ENCODE data around the gene AGTRAP.
A peak's percentile ranks its signal among the peaks of the same experiment; 100 is the strongest.

The AGTRAP gene

DNA sequence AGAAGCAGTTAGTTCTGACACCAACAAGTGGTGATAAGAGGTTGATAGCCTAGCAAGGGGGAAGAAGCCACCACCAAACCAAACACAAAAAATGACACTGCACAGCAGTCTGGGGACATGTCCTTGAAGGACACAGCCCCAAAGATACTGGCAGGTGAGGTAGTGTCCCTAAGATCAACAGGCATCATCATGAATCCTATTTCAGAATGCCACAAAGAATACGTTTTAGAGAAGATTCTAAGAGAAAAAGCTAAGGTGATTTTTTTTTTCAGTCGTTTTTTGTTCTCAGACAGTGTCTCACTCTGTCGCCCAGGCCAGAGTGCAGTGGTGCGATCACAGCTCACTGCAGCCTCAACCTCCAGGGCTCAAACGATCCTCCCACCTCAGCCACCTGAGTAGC is 50.2 kb downstream of the AGTRAP start:
- no peak for DNase-seq

DNA sequence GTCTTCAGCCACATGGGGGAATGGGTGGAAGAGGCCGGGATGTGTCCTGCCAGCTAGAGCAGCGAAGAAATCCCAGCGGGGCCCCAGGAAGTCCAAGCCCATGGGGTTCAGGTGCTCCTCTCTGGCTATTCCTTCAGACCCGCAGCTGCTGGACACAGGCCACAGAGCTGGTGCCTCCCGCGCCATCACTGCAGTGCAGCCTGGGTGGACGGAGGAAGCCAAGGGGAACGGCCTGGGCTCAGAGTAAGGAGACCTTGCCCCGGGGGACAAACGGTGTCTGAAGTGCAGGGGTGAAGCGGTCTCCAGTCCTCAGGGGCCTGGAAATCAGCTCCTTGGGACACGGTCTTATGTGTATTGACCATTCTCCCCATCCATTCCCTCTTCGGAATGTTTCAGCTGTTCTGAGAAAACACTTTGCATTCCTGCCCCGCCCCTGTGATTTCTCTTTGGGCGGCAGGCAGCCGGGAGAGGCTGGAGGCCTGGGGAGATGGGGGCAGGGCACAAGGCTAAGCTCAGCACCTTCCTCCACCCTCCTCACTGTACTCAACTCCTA is 51.4 kb downstream of the AGTRAP start:
- peak; percentile 57 for DNase-seq

DNA sequence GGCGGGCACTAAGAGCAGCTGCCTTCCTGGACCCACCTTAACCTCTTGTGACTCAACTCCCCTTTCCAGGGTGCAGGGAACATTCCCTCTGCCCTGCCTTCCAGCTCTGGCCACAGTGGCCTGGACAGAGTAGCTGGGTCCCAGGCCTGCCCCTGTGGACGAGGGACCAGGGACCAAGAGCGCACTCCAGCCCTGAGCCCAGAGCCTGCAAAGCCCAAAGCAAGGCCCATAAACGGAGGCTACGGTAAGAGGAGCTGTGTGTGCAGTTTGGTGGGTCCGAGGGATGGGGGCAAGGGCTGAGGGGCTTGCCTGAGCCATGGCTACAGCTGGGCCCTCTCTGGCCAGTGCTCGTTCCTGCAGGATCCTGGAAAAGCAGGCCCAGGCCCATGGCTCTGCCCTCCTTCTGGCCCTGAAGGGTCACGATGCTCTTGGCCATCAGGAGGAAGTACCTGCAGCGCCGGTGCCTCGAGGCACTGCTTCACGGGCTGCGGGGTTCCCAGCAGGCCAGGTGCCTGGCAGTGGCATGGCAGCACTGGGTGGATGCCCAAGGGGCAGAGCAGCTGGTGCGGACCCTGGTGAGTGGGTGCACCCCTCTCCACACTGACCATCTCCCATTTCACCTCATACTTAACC is 52.0 kb downstream of the AGTRAP start:
- DNase-seq = no peak

DNA sequence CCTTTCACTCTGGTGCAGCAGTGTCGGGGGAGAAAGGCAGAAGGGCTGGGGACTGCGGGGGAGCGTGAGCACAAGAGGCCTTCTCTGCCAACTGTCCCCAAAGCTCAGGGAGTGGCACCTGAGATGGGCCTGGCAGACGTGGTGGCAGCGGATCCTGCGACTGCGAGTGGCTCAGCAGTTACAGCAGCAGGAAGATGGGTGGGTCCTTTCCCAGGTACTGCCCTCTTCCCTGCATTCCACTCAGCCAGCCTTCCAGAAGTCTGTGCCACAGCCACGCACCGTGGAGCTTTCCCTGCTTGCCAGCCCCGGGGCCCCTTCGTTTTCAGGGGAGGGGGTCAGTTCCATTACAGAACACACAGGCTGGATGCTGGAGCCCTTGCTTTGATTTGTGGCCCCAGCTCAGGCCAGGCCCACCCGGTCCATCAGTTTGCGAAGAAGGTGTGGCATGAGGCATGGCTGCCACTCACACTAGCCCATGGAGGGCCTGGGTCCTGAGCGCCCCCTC is 52.7 kb downstream of the AGTRAP start:
- no peak for DNase-seq

DNA sequence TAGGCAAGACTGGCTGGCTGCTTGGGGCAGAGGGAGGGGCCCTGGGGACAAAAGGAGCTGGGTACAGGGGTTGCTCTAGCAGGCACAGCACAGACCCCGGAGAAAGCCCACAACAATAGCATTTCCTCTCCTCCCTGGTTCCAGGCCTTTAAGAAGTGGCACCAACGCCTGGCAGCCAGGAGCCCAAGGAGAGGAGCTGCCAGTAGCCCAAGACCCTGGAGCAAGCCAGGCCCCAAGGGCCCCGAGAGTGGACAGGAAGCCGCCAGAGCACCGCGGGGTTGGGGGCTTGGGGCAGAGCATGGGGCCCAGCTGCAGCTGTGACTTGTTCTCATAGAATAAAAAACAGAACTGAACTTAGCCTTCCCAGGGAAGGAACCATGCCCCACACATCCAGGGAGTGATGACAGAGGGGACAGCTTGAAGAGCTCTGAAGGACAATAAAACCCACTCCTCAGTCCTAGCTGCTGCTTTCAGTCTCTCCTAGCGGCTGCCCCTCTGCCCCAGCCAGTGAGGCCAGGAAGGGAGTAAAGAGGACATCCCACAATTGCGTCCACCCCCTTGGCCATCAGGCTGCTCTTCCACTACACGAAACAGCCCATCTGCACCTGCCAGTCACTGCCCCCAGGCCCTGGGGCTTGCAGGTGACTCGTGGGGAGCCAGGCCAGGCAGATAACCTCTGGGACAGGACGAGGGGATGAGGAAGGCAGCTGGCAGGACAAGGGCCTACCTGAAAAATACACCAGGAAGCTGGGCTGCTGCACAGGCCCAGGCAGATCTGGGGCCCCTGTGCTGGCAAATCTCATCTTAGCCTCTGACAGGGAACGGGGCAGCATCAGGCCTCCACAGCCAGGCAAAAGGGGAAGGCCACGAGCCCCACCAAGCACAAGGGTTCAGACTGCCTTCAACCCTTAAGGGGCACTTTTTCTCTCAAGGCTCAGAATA is 53.5 kb downstream of the AGTRAP start:
- DNase-seq = no peak

DNA sequence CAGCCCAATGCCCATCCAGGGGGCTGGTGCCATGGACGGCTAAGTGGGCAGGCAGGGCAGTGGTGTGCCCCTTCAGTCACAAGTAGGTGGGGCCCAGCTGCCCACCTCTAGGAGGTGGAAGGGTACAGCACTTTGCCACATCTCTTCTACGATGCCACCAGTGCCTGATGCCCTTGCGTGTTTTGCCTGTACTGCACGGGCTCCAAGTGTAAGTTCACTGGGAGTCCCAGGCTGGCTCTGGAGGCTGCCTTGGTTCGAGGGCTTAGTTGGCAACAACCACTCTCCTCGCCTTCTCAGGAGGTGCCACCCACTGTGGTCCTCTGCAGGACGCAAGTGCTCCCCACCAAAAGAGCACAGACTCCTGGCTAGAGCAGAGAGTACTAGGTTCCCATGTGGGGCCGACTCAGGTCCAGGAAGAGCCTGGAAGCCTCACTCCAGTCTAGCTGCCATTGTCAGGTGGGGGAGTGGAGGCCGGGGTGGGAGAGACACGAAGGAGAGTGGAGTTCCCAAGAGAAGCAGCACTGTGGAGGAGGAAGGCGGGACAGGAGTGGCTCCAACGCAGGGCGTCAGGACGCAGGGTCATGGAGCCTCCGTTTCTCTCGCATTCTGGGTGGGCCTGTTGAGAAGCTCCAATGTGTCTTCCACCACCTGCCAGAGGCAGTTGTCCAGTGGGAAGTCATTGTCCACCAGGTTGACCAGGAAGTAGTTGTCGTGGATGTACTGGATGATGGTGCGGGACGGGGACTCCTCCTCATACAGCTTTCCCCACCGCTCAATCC is 54.4 kb downstream of the AGTRAP start:
- no peak for DNase-seq

DNA sequence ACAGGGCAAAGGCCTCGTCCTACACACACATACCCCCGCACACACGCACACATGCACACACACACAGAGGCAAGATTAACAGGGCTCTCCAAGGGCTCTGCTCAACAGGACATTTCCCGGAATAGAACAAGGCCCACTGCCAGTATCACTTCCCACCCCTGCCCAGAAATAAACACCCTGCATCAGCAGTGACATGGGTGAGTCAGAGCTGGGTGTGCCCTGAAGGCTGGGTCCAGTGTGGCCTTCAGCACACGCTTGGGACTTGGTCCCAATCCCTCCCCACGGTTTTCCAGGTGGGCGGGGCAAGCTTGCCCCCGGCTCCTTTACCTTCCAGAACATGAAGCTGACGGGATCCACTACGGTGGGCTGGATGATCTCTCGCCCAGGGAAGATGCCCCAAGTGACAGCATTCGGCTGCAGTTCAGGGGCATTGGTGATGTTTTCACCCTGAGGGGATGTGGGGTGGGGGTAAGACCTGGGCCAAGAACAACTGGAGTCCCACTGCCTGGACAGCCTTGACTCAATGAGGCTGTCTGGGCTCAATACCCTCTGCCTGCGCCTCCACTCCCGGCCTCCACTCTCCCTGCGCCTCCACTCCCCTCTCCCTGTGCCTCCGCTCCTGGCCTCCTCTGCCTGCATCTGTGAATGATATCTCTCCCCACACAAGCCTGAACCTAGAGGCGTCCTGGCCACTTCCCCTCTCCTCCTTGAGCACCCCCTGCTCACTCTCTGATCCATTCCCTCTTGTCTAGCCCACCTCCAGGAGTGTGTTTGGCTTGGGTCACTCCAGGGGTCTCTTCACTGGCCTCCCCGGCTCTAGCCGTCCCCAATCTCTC is 55.2 kb downstream of the AGTRAP start:
- DNase-seq = peak; percentile 52

DNA sequence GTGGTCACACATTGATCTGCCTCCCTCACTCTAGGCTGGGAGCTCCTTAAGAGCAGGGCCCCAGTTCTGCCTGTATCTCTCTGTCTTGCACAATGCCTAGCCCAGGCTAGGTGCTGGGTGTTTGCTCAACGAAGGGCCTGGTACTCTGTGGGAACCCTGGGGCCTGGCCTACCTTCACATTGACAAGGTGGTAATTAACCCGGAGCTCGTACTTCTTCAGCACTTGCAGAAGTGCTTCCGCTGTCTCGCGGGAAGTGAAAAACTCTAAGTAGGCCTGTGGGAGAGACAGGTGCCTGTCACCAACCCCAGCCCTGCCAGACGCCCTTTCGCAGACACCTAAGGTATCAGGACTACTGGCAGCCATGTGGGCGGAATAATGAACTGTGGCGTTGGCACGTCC is 56.2 kb downstream of the AGTRAP start:
- no peak for DNase-seq

DNA sequence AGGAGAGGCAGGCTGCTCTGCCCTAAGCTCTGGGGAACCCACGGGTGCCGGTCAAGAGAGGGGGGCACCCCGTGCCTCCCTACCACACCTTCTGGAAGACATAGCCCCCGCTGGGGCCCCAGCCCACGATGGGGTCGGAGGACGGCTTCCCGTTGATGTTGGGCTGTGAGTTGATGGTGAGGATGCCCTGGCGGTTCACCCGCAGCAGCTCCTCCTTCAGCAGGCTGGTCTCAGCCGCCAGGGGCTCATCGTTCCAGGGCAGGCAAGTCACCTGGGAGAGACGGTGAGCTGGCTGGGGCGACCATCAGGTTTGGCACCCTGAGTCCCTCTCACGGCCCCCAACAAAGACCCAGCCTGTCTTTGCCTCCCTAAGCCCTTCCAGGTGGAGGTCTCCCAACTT is 57.9 kb downstream of the AGTRAP start:
- no peak for DNase-seq

DNA sequence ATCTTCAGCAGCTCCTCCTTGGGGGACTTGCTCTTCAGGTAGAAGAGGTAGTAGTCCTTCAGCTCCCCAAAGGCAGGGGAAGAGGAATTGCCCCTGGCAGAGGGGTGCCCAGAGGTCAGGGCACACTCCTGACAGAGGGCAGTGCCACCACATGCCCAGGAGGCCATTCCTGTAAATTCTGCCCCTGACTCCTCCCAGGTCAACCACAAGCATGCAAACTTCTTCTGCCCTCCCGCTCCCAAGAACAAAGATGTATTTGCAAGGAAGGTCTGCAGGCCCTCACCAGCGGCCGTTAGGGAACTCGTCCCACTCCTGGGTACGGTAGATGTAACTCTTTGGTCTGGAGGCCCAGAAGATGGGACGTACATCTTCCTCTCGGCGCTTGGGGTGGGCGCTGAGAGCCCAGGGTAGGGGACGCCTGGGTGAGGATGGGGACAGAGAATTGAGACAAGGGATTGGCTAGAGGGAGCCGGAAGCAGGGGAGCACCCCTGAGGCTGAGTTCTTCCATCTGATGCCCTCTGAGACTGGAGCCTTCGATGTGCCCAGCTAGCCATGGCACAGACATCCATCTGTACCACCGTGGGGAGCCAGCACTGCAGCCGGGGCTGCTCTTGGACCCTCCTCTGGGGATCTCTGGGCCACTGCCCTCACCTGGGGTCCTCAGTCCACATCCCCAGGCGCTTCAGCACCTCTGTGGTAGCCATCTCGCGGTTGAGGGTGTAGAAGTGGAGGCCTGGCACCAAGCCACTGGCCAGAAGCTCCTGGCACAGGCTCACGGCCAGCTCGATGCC is 58.7 kb downstream of the AGTRAP start:
- DNase-seq = no peak

DNA sequence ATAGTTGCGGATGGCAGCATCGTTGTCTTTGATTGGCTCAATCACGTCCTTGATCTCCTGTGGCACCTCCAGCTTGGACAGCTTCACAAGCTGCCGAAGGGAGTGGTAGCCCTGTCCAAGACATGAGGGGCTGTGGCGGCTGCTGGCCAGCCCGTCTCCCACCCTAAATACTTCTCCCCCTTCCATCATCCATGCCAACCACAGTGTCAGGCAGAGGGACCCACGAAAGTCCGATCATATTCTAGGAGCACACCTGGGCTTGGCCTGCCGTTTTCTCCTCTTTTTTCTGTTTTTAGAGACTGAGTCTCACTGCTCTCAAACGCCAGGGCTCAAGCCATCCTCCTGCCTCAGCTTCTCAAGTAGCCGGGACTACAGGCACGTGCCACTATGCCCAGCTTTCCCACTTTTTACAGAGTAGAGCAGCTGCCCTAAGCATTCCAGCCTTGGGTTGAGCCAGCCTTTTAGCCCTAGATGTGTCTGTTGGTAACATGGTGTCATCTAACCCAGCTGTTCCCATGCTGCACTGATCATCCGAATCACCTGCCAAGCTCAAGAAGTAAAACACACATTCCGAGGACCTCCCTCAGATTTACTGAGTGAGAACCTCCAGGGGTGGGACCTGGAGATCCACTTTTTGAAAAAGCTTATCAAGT is 59.4 kb downstream of the AGTRAP start:
- no peak for DNase-seq

DNA sequence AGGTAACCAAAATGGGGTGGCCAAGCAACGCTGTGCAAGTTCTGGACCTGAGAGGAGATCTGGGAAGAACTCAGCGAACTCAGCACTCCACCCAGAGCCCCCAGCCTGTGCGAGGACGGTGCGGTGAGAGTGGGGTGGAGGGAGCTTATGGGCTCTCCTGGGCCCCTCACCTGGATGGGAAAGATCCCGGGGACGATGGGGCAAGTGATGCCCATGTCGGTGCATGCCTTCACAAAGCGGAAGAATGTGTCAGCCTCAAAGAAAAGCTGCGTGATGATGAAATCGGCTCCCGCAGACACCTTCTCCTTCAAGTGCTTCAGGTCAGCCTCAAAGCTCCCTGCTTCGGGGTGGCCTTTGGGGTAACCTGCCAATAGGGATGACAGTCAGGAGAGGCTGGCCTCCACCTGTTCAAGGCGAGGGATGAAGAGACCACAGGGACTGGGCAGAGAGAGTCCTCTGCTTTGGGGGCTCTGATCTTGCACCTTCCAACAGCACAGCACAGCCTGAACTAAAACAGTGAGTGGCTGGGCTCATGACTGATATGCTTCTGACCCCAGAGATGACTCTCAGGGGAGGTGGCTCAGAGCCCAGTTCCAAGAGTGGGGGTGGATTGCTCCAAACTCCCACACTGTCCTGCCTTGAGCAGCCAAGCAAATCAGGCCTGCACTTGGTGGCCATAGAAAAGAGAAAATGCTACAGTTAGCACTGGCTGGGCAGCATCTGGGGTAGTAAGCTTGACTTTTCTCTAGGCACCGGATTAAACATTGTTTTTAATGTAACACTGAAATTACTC is 60.3 kb downstream of the AGTRAP start:
- no peak for DNase-seq

DNA sequence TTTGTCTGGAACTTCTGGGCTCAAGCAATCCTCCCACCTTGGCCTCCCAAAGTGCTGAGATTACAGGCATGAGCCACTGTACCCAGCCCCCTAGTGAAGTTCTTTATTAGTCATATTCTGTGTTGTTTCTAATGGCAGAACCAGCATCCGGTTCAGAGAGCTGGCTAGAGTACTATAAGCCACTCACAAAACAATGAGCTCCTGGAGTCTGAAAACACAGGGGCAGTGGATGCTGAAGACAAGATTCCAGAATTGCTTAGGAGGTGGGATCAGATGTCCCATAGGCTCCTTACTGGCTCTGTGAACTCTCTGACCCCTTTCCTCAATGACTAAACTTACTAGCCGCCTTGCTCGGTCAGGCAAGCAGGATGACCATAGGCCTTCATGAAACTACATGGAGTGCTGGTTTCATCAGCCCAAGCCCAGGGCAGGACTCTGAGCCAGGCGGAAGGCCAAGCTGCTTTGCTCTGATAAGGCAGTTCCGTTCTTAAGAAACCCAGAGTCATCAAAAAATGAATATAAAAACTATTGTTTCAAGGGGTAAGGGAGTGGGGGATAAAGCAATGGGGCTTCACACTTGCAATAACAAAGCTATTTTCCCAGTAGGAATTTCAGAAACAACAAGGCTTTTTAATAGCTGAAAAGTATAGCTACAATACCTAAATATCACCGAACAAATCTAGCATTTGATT is 61.7 kb downstream of the AGTRAP start:
- no peak for DNase-seq

DNA sequence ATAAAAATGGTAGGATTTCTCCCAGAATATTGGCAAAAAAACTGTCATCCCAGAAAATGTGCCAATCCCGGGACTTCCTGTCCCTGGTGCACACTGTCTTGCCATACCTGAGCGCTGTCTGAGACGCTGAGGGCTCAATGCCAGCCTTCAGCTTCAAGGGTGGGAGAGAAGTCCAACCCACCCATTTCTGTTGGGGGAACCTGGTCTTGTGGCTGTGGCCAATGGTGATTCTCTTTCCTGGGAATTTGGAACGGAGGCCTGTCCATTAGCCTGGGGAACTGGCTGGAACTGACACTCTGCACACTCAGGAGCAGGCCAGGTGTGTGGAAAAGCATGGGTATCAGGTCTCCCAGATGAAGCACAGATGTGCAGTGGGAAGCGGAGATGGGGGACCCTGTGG is 63.2 kb downstream of the AGTRAP start:
- no peak for DNase-seq

DNA sequence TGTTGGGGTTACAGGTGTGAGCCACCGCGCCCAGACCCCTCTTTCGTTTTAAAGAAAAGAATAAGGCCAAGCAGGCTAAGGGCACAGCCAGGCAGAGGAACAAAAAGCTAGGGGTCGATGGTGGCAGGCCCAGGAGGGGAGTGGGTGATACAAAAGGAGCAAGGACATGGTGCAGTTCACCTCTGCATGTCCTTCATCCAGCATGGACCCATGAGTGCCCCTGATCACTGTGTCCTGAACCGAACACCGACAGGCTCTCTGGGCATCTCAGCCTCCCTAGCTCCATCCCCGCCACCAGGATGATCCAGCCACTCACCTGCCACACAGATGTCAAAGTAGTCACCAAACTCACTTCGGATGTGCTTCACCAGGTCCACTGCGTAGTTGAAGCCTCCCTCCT is 64.0 kb downstream of the AGTRAP start:
- DNase-seq = no peak

DNA sequence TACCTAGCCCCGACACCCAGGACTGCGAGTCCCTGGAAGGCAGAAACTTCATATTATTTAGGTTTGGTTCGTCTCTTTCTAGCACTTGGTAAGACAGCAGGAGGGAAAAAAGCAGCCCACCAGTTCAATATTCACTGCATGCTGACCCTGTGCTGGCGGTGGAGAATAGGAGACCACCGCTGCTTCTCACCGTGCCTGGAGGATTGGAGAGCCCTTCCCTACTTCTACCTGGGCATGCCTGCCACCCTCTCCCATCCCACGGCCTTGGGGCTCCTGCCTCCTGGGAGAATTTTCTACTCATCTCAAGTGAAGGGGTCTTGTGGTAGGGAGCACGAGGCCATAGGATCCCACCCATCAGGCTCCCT is 64.4 kb downstream of the AGTRAP start:
- no peak for DNase-seq
